HG02885 (cell line): Measurements from ENCODE around the gene PRRC2A.
A peak's percentile ranks its signal among the peaks of the same experiment; 100 is the strongest.

Source experiments
- ATAC-seq: cut with Tn5 transposase; IDR thresholded peaks from one replicate; pipeline ENCODE4 v1.9.1; 2021; ENCODE audit warnings: mild to moderate bottlenecking; ENCODE audit not compliant: unreplicated experiment, poor library complexity

PRRC2A gene

DNA sequence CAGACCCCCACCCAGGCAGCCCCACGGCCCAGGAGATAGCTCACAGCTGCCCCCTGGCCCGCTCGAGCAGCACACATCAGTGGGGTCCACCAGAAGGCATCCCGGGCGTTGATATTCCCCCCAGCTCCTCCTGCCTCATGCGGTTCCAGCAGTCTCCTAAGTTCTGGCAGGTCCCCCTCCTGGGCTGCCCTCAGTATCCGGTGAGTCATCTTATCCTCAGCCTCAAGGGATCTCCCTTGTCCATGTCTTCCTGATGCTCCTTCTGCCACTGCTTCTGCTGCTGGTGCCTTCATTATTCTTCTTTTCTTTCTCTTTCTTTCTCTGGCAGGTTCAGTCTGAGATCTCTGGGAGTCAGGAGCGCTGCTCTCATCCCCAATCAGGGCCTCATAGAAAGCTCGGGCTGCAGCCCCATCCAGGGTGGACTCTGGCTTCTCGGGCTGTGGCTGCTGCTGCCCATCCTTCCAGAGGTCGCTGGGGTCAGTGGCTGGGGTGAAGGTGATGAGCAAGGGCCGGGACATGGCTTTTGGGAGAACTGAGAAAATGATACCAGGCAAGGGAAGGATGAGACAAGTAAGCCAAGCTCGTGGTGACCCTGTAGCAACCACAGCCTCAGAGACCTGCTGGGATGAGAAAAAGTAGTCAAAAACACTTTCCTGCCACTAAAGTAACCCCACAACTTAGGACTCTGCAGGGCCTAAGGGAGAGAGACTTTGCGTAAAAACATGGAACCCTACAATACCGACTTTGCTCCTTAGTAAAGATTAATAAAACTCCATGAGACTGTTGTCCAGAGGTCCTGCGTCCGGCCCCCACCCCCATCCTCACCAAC is 43.7 kb downstream of the PRRC2A start:
- no peak for ATAC-seq

DNA sequence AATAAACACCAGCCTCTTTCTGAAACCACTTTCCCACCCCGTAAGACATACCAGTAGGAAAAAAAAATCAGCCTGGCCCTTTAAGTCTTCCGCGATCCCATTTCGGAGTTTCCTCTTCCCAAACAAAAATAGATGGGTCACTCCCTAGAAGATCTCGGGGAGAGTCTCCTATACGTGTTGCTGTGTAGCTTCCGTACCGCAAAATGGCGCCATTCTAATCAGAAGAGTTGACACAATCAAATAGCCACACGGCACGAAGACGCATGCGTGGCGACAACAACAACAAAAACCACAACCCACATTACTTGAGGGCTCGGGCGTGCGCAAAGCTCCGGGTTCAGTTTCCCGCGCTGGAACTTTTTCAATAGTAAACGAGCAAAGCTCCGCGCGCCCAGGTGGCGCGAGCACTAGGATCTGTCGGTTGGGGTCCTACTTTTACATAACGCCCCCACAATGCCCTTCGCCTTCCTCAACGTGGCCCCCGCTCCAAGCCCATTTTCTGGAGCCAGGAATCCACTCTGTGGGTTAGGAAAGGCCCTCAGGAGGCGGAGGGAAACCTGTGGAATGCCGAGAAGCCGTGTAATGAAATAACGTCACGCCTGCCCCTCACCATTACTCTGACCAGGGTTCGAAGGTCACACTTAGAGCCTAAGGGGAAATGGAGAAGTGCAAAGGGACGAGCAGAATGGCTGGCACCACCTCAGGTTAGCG is 44.4 kb downstream of the PRRC2A start, which contains the start of gene GPANK1:
Gene GPANK1, minus strand, starts transcription at position 208 of the 711 bp plus-strand sequence. CDS start 519 bp downstream, outside the sequence.
- ATAC-seq: peak; percentile 34

GRCh38 chr6:31665501-31666336 is 45.2 kb downstream of the PRRC2A start, which contains the start of gene CSNK2B:
CSNK2B (plus strand) TSS chr6:31666080; CDS start chr6:31666832, 752 bp downstream.
- peak; percentile 84 for ATAC-seq

DNA sequence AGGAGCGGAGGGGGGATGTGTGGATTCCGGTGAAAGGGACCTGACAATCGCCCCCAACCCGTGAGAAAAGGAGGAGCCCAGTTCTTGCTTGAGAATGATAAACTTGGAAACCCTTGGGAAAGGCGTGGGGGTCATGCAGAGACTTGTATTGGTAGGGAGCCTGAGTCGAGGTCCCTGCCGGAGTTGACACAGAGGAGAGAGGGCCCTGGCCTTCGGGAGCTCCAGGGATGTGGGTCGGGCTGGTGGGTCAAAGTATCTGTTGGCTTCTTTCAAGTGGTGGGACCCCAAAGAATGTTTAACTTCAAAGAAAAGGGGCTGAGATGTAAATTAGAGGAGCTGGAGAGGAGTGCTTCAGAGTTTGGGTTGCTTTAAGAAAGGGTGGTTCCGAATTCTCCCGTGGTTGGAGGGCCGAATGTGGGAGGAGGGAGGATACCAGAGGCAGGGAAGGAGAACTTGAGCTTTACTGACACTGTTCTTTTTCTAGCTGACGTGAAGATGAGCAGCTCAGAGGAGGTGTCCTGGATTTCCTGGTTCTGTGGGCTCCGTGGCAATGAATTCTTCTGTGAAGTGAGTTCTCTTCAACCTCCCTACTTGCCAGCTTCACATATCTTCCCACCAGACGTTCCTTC is 45.9 kb downstream of the PRRC2A start:
- no peak for ATAC-seq

GRCh38 chr6:31669676-31670075 is 49.2 kb downstream of the PRRC2A start, which contains the start of gene LY6G5B:
LY6G5B (plus strand) TSS chr6:31669976; CDS start chr6:31670951, 975 bp downstream.
- no peak for ATAC-seq

GRCh38 chr6:31676322-31676903 is 55.9 kb downstream of the PRRC2A start:
- no peak for ATAC-seq

GRCh38 chr6:31676904-31677303 is 56.4 kb downstream of the PRRC2A start:
- ATAC-seq: no peak

GRCh38 chr6:31677955-31678354 is 57.4 kb downstream of the PRRC2A start:
- ATAC-seq: no peak

DNA sequence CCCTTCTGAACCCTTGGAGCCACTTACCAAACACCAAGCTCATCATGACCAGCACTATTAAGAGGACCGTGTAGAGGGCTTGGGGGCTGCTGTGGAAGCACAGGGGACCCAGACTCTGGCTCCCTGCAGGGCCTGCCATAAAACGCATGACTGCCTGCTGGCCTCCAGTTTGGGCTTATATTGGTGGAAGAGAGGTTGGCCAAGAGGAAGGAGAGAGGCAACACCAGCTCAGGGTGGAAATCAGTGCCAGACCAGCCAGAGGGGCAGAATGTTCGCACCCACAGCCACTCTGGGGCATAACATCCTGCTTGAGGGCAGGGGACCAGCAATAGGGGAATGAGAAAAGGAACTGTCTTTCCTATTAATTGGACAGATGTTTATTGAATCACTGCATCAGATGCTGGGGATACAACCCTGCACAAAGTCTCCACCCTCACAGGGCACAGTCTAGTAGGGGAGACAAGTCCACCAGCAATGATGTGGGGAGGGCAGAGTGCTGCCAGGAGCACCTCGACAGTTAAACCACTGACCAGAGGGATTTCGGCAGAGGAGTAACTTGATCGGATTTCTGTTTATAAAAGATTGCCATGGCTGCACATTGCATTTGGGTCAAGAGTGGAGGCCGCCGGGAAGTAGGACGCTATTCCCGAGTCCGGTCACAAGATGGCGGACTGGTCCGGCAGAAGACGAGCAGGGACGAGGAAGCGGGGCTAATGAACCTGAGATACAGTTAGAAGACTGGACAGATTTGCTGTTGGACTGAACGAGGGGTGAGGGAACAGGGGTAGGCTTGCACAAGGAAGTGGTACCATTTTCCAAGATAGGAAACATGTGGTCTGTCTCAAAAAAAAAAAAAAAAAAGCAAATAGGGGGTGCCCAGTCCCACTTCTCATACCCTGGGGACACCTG is 60.0 kb downstream of the PRRC2A start, which contains the start of gene LY6G5C:
Gene LY6G5C, minus strand, starts transcription at position 842 of the 909 bp plus-strand sequence. Its CDS starts 694 bp downstream, at position 148.
- ATAC-seq: peak; percentile 51

DNA sequence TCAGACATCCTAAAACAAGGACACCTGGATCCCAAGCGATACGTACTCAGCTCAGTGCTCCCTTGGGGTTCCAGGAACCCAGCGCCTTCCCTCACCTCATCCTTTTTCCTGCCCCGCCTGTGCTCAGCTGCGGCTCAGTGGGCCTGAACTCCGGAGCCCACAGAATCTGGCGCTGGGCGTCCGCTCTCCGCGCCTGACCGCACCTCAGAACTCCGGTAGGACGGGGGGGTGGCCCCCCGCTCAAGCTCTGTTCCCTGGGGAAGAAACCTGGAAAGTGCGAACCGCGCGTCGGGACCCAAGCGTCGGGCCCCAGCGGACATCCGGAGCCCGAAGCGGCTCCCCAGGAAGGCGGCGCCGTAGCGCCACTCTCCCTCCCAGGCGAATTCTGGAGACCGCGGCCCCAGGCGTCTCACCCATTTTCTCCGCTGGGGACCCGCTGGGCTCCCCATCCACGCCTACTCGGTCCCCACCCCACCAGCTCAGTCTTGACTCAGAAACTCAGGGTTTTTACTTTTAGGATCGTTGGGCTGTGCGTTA is 60.7 kb downstream of the PRRC2A start:
- no peak for ATAC-seq

GRCh38 chr6:31683591-31683990 is 63.1 kb downstream of the PRRC2A start:
- no peak for ATAC-seq

DNA sequence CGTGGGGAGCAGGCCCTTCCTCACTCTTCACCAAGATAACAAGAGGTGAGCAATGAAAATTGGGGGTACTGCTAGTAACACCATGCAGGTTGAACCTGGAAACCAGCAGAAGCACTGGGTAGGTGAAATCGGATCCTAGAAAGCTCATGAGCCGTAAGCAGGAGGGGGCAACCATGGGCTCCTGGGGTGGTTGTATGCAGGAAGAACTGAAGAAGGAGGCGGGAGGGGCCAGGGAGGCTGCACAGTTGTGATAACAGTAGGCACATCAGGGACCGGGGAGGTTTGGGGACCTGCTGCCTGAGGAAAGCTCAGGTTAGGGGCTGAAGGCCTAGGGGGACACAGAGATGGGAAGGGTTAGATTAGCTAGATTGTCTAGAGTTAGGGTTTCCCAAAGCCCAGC is 66.0 kb downstream of the PRRC2A start:
- no peak for ATAC-seq

DNA sequence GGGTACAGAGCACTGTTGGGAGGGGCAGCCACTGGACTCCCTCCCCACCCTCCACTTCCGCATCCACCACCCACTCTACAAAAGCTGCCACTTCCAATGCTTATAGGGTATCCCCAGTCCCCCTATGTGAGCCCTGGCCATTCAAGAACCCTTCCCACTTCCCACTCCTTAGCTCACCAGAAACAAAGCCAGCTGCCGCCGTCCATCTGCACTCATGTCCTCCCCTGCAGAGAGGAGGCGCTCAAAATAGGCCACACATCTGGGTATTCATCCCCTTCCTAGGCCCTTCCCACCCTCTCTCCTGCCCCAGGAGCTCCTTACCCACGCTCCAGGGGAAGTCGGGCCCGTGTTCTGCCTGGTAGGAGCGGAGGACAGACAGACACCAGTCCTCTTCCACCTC is 66.8 kb downstream of the PRRC2A start:
- ATAC-seq: no peak
